Measurements from ENCODE around the gene MED15.

MED15 gene

DNA sequence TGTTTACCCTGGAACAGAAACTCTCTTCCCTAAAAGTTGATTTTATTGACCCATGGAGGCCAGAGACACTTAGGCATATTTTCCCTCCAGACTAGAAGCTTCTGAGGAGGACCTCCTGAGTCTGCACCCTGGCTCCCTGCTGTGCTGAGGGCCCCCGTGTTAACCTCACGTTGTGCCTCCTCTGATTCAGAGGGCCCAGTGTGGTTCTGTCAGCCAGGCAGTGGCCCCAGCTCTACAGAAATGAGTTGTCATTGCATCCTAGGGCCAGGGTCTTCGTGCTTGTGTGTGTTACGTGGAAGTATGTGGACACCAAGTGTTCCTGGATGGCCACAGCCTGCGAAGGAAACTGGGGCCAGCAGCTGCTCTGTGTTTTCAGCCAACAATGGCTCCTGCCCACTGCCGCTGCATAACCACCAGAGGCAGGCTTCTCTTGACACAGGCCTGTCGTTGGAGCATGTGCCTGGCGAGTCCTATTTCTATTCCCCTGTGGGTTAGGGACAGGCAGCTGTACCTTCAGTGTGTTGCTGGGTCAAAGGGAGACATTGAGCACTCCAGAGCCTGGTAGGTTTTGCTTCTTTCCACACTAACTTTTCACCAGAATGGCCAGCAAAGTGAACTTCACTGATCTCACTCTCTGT is 44.5 kb downstream of the MED15 start:
- Histone ChIP-seq H2AFZ (ENCODE audit: low read depth, low read length) (no peak overlapping the region), H3K9ac (ENCODE audit: low read depth, low read length) (no peak overlapping the region), H3K27ac (ENCODE audit: low read length) (no peak overlapping the region), H4K20me1 (ENCODE audit: insufficient read depth, low read length) (peaks cover 57% of the 10 kb centered on the region), H3K4me3 (ENCODE audit: low read depth in 1 of 2, low read length in 2 of 2) (no peak overlapping the region), H3K9me3 (ENCODE audit: insufficient read depth, low read length, severe bottlenecking) (no peaks in the 10 kb centered on the region), H3K36me3 (ENCODE audit: insufficient read depth, low read length) (peaks cover 65% of the 10 kb centered on the region), H3K4me2 (ENCODE audit: insufficient read depth, low read length) (no peak overlapping the region), H3K79me2 (ENCODE audit: insufficient read depth, low read length) (peaks cover 45% of the 10 kb centered on the region), H3K4me1 (ENCODE audit: insufficient read depth, low read length) (peaks cover 28% of the 10 kb centered on the region), H3K27me3 (ENCODE audit: insufficient read depth, low read length, poor library complexity) (no peaks in the 10 kb centered on the region)
- DNase-seq (no peak), ATAC-seq (ENCODE audit: insufficient read depth, low read depth) (no peak)
- no peak for TF ChIP-seq EZH2 (IDR thresholded peaks at IDR 0.05; ENCODE audit: borderline replicate concordance, low read depth, low read length, severe bottlenecking)
- TF ChIP-seq, protein P1, sequence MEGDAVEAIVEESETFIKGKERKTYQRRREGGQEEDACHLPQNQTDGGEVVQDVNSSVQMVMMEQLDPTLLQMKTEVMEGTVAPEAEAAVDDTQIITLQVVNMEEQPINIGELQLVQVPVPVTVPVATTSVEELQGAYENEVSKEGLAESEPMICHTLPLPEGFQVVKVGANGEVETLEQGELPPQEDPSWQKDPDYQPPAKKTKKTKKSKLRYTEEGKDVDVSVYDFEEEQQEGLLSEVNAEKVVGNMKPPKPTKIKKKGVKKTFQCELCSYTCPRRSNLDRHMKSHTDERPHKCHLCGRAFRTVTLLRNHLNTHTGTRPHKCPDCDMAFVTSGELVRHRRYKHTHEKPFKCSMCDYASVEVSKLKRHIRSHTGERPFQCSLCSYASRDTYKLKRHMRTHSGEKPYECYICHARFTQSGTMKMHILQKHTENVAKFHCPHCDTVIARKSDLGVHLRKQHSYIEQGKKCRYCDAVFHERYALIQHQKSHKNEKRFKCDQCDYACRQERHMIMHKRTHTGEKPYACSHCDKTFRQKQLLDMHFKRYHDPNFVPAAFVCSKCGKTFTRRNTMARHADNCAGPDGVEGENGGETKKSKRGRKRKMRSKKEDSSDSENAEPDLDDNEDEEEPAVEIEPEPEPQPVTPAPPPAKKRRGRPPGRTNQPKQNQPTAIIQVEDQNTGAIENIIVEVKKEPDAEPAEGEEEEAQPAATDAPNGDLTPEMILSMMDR (IDR thresholded peaks at IDR 0.05; ENCODE audit: borderline replicate concordance, extremely low read depth, low read length, poor library complexity, severe bottlenecking) = no peak

DNA sequence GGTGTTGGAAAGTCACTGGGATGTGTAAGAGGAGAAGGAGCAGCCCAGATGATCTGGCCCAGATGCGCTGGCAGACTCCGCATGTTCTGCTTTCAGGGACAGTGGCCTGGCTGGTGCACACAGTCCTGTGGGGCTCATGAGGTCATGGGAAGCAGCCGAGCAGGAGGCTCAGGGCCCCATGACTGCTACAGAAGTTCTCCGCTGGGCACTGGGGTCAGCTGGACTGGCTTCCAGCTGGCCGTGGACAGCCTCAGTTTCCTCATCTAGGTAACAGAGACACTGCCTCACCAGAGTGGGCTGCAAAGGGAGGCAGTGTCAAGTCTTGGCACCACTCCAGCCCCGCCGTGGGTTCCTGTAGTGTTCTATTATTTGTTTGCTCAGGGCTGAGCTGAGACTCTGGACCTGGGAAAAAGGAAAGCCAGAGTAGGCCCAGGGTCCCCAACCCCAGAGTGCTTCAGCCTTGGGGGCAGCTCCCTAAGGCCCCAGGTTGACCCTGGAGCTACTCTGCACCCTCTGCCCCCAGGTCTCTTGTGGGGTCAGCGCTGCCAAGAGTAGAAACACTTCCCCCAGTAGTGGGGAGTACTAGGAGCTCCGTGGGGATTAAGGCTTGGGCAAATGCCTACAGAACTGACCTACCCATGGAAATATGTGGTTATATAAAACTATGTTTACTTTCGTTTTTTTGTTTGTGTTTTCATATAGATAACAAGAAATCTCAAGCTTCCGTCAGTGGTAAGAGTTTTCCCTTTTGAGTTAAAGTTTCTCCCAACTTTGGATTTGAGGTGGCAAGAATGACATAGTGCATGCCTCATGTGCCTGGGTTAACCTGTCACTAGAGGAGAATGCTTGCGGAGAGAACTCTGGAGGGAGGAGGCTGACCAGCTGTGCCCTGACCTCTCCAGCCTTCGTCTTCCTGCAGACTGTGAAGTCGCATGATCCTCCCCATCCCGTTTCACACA is 45.3 kb downstream of the MED15 start:
- Histone ChIP-seq H3K9me3 (ENCODE audit: insufficient read depth, low read length, severe bottlenecking) (no peaks in the 10 kb centered on the region), H2AFZ (ENCODE audit: low read depth, low read length) (no peak overlapping the region), H3K36me3 (ENCODE audit: insufficient read depth, low read length) (peaks cover 73% of the 10 kb centered on the region), H3K27me3 (ENCODE audit: insufficient read depth, low read length, poor library complexity) (no peaks in the 10 kb centered on the region), H3K4me2 (ENCODE audit: insufficient read depth, low read length) (no peak overlapping the region), H3K27ac (ENCODE audit: low read length) (no peak overlapping the region), H3K4me3 (ENCODE audit: low read depth in 1 of 2, low read length in 2 of 2) (no peak overlapping the region), H4K20me1 (ENCODE audit: insufficient read depth, low read length) (peaks cover 57% of the 10 kb centered on the region), H3K79me2 (ENCODE audit: insufficient read depth, low read length) (peaks cover 39% of the 10 kb centered on the region), H3K9ac (ENCODE audit: low read depth, low read length) (no peak overlapping the region), H3K4me1 (ENCODE audit: insufficient read depth, low read length) (peaks cover 34% of the 10 kb centered on the region)
- TF ChIP-seq, protein P1 (IDR thresholded peaks at IDR 0.05; ENCODE audit: borderline replicate concordance, extremely low read depth, low read length, poor library complexity, severe bottlenecking) = no peak
- TF ChIP-seq EZH2 (IDR thresholded peaks at IDR 0.05; ENCODE audit: borderline replicate concordance, low read depth, low read length, severe bottlenecking) = no peak
- no peak for ATAC-seq (ENCODE audit: insufficient read depth, low read depth)
- DNase-seq = no peak

- no peak for ATAC-seq (ENCODE audit: insufficient read depth, low read depth)
- H3K79me2 ChIP-seq (ENCODE audit: insufficient read depth, low read length) = peaks cover 35% of the 10 kb centered on the region
- DNase-seq = no peak
- no peak overlapping the region for H2AFZ ChIP-seq (ENCODE audit: low read depth, low read length)
- peaks cover 50% of the 10 kb centered on the region for H4K20me1 ChIP-seq (ENCODE audit: insufficient read depth, low read length)
- TF ChIP-seq, protein P1 (IDR thresholded peaks at IDR 0.05; ENCODE audit: borderline replicate concordance, extremely low read depth, low read length, poor library complexity, severe bottlenecking) = no peak
- no peak for TF ChIP-seq EZH2 (IDR thresholded peaks at IDR 0.05; ENCODE audit: borderline replicate concordance, low read depth, low read length, severe bottlenecking)
- H3K9me3 ChIP-seq (ENCODE audit: insufficient read depth, low read length, severe bottlenecking) = peaks cover 6% of the 10 kb centered on the region
- H3K36me3 ChIP-seq (ENCODE audit: insufficient read depth, low read length) = peaks cover 87% of the 10 kb centered on the region
- H3K27me3 ChIP-seq (ENCODE audit: insufficient read depth, low read length, poor library complexity) = no peaks in the 10 kb centered on the region
- no peak overlapping the region for H3K9ac ChIP-seq (ENCODE audit: low read depth, low read length)
- no peak overlapping the region for H3K4me3 ChIP-seq (ENCODE audit: low read depth in 1 of 2, low read length in 2 of 2)
- no peak overlapping the region for H3K27ac ChIP-seq (ENCODE audit: low read length)
- peaks cover 24% of the 10 kb centered on the region for H3K4me1 ChIP-seq (ENCODE audit: insufficient read depth, low read length)
- H3K4me2 ChIP-seq (ENCODE audit: insufficient read depth, low read length) = no peak overlapping the region
These were observed 46.7 kb downstream of the MED15 start for GRCh38 chr22:20553947-20554741.
